ENCODE data around the gene GPSM3. TPM values are rescaled to one million over a fixed set of nuclear protein-coding genes. Genes with fewer than 3 reads are reported as not detected.

GPSM3 gene
- total RNA-seq, 1 donor from 2014 or later: 199 TPM

DNA sequence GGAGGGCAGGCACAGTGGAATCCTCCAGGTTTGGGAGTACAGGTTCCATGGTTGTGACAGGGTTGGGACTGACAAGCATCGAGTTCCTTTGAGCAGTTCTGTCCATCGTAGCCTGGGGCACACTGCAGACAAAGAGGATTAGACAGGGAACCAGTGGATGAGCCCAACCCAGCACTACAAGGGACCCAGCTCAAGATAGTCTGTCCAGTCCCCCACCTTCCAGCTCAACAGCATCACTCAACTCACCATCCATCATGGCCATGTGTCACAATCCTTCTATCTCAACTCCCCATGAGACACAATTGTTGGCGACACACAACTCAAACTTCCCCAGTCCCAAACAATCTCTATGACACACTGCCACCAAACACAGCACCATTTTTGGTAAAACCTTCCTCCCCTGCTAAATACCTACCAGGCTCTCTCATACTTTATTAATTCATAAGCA, 11.8 kb upstream of the GPSM3 start:
- CTCF ChIA-PET: no interaction called here
- no peaks in the 10 kb centered on the region for H3K36me3 Mint-ChIP-seq (ENCODE audit: low read depth)
- no peaks in the 10 kb centered on the region for H3K9me3 Mint-ChIP-seq
- DNase-seq (no peak), ATAC-seq (ENCODE audit: low read depth) (no peak)
- no peak for TF ChIP-seq CTCF (IDR thresholded peaks at IDR 0.05)
- H3K27me3 Mint-ChIP-seq: peaks cover 5% of the 10 kb centered on the region
- H3K27ac Mint-ChIP-seq: no peak overlapping the region
- peaks cover 5% of the 10 kb centered on the region for H3K4me1 Mint-ChIP-seq
- no peak overlapping the region for H3K4me3 Mint-ChIP-seq
- intact Hi-C loops (cut with micrococcal nuclease): no loop called here
- POLR2A ChIA-PET: interaction anchor here (0.6 kb wide), 1 partner anchor 165 kb away, joined by 3 read pairs; no protein-coding TSS in a partner anchor

- intact Hi-C loops (cut with micrococcal nuclease): no loop called here
- no peak for TF ChIP-seq CTCF (IDR thresholded peaks at IDR 0.05)
- POLR2A ChIA-PET: no interaction called here
- CTCF ChIA-PET: no interaction called here
- Mint-ChIP-seq H3K4me3 (no peak overlapping the region), H3K9me3 (no peaks in the 10 kb centered on the region), H3K27ac (no peak overlapping the region), H3K27me3 (peaks cover 5% of the 10 kb centered on the region), H3K4me1 (peaks cover 5% of the 10 kb centered on the region), H3K36me3 (ENCODE audit: low read depth) (no peaks in the 10 kb centered on the region)
- ATAC-seq (ENCODE audit: low read depth) (no peak), DNase-seq (no peak)
Observed at GRCh38 chr6:32203426-32204267, 11.2 kb upstream of the GPSM3 start.

DNA sequence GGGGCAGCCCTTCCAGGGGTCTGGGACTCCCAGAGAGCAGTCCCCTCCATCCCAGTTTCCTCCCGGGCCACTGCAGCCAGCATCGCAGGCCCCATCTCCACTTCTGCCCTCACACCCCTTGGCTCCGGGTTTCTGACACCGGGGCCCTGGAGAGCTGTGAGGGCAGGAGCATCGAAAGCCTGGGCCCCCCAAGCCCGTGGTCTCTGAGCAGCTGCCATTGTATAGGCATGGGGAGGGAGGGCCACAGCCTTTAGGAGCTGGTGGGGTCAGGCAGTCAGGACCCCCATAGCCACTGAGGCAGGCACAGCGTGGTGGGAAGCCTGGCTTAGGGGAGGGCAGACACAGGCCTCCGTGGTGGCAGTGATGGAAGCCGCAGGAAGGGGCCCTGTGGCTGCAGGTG, 9.7 kb upstream of the GPSM3 start:
- no peak for DNase-seq
- no peaks in the 10 kb centered on the region for H3K9me3 Mint-ChIP-seq
- ATAC-seq (ENCODE audit: low read depth): no peak
- intact Hi-C loops (cut with micrococcal nuclease): no loop called here
- no peak overlapping the region for H3K27ac Mint-ChIP-seq
- ChIA-PET POLR2A (no interaction called here), CTCF (no interaction called here)
- no peak overlapping the region for H3K4me3 Mint-ChIP-seq
- TF ChIP-seq CTCF (IDR thresholded peaks at IDR 0.05): no peak
- H3K36me3 Mint-ChIP-seq (ENCODE audit: low read depth): no peaks in the 10 kb centered on the region
- peaks cover 5% of the 10 kb centered on the region for H3K27me3 Mint-ChIP-seq
- peaks cover 3% of the 10 kb centered on the region for H3K4me1 Mint-ChIP-seq

GRCh38 chr6:32200711-32201475, 8.4 kb upstream of the GPSM3 start:
- TF ChIP-seq CTCF (IDR thresholded peaks at IDR 0.05): no peak
- H3K27me3 Mint-ChIP-seq: peaks cover 5% of the 10 kb centered on the region
- POLR2A ChIA-PET: interaction anchor here (1.2 to 1.3 kb wide), 2 partner anchors 11 to 771 kb away, joined by 4 read pairs; partner anchors contain the start of gene PBX2
- CTCF ChIA-PET: no interaction called here
- DNase-seq (no peak), ATAC-seq (ENCODE audit: low read depth) (no peak)
- H3K4me1 Mint-ChIP-seq: peaks cover 12% of the 10 kb centered on the region
- H3K4me3 Mint-ChIP-seq: no peak overlapping the region
- H3K27ac Mint-ChIP-seq: no peak overlapping the region
- H3K9me3 Mint-ChIP-seq: no peaks in the 10 kb centered on the region
- H3K36me3 Mint-ChIP-seq (ENCODE audit: low read depth): peaks cover 7% of the 10 kb centered on the region
- intact Hi-C loops (cut with micrococcal nuclease): no loop called here

DNA sequence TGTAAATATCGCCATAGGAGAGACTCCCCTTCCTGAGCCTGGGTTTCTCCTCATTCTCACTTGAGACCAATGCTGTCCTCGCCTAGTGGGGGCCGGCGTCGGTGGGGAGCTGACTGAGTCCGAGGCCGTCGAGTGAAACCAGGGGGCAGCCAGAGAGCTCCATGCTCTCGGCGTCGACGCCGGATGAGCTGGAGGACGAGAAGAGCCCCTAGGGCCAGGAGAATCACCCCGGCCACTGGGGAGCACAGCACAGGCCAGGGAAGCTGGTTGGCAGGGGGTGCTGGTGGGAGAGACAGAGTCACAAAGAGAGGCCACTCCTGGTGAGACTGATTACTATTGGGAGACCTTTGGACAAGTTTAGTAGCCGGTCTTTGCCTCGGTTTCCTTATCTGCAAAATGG, 6.4 kb upstream of the GPSM3 start:
- Mint-ChIP-seq H3K27me3 (peaks cover 1% of the 10 kb centered on the region), H3K4me1 (peaks cover 28% of the 10 kb centered on the region), H3K27ac (no peak overlapping the region), H3K36me3 (ENCODE audit: low read depth) (peaks cover 9% of the 10 kb centered on the region), H3K9me3 (no peaks in the 10 kb centered on the region), H3K4me3 (no peak overlapping the region)
- TF ChIP-seq CTCF (IDR thresholded peaks at IDR 0.05): no peak
- intact Hi-C loops (cut with micrococcal nuclease): loop anchor here (5.0 to 10.0 kb wide), 3 partner anchors 654 to 1393 kb away; partner anchors contain the start of genes ATP6V1G2, DDX39B, HSD17B8 and NFKBIL1
- CTCF ChIA-PET: no interaction called here
- DNase-seq (no peak), ATAC-seq (ENCODE audit: low read depth) (no peak)
- POLR2A ChIA-PET: no interaction called here

Data from activated B cell treated with CpG ODN at 0.5 μM for 24 hours (primary cell).